ENCODE measurements around the gene HTT-AS.
"Not testable (repeated sequence)": the region's sequence is repeated elsewhere in the genome, so short reads cannot be mapped to it uniquely, and the experiment has no call there.

The HTT-AS gene

GRCh38 chr4:3074078-3074845, at the start of gene HTT-AS, which contains the start of gene HTT:
HTT-AS (minus strand) TSS chr4:3074538.
HTT (plus strand) TSS chr4:3074681; CDS start chr4:3074826, 145 bp downstream.
- DNase-seq: peak; percentile 87

- DNase-seq: no peak
Measured at GRCh38 chr4:3123181-3123671, 48.9 kb upstream of the HTT-AS start.

GRCh38 chr4:3122081-3122563, 47.8 kb upstream of the HTT-AS start:
- DNase-seq: no peak

GRCh38 chr4:3121596-3121995, 47.3 kb upstream of the HTT-AS start:
- no peak for DNase-seq

GRCh38 chr4:3121110-3121509, 46.8 kb upstream of the HTT-AS start:
- no peak for DNase-seq

GRCh38 chr4:3119464-3119863, 45.1 kb upstream of the HTT-AS start:
- DNase-seq: no peak

GRCh38 chr4:3118312-3118711, 44.0 kb upstream of the HTT-AS start:
- no peak for DNase-seq

GRCh38 chr4:3116955-3117354, 42.6 kb upstream of the HTT-AS start:
- DNase-seq: no peak

- DNase-seq: no peak
Measured at GRCh38 chr4:3115637-3116270, 41.4 kb upstream of the HTT-AS start.

- DNase-seq: no peak
Measured at GRCh38 chr4:3114377-3114776, 40.0 kb upstream of the HTT-AS start.

GRCh38 chr4:3112609-3113469, 38.5 kb upstream of the HTT-AS start:
- DNase-seq: no peak

- no peak for DNase-seq
Measured at GRCh38 chr4:3112201-3112600, 37.9 kb upstream of the HTT-AS start.

GRCh38 chr4:3111461-3111860, 37.1 kb upstream of the HTT-AS start:
- no peak for DNase-seq

- DNase-seq: no peak
Measured at GRCh38 chr4:3108211-3108610, 33.9 kb upstream of the HTT-AS start.

GRCh38 chr4:3107691-3108121, 33.4 kb upstream of the HTT-AS start:
- no peak for DNase-seq

GRCh38 chr4:3107271-3107670, 32.9 kb upstream of the HTT-AS start:
- DNase-seq: no peak

GRCh38 chr4:3106339-3107186, 32.2 kb upstream of the HTT-AS start:
- peak; percentile 53 for DNase-seq

- DNase-seq: no peak
Measured at GRCh38 chr4:3098346-3098745, 24.0 kb upstream of the HTT-AS start.

- DNase-seq: no peak
Measured at GRCh38 chr4:3096202-3096601, 21.9 kb upstream of the HTT-AS start.

- DNase-seq: not testable (repeated sequence)
Measured at GRCh38 chr4:3094701-3095100, 20.4 kb upstream of the HTT-AS start.

- DNase-seq: no peak
Measured at GRCh38 chr4:3091464-3091863, 17.1 kb upstream of the HTT-AS start.
